ENCODE measurements around the gene GRHL1.

- TF ChIP-seq CTCF (IDR thresholded peaks at IDR 0.05; ENCODE audit: borderline replicate concordance, extremely low read depth, low read length, poor library complexity, severe bottlenecking) = no peak
- no peak for TF ChIP-seq EZH2 (IDR thresholded peaks at IDR 0.05; ENCODE audit: borderline replicate concordance, low read depth, low read length, severe bottlenecking)
Observed at GRCh38 chr2:9983401-9984216, 32.1 kb downstream of the GRHL1 start.

Data from DND-41 (cell line).